DND-41 (cell line): Measurements from ENCODE around the gene C4BPB.

ENCODE experiments used
- EZH2 ChIP-seq: IDR thresholded peaks from 3 replicates; pipeline ENCODE4 v1.6.1; 2012; ENCODE audit warnings: borderline replicate concordance, low read depth, mild to moderate bottlenecking, moderate library complexity, low read length, inconsistent platforms; ENCODE audit not compliant: severe bottlenecking
- TF ChIP-seq, protein P1 (sequence below): IDR thresholded peaks from 2 replicates; pipeline ENCODE4 v1.5.1; 2012; ENCODE audit warnings: borderline replicate concordance, low read length, moderate library complexity, mild to moderate bottlenecking; ENCODE audit not compliant: poor library complexity, severe bottlenecking; ENCODE audit errors: extremely low read depth

DNA sequence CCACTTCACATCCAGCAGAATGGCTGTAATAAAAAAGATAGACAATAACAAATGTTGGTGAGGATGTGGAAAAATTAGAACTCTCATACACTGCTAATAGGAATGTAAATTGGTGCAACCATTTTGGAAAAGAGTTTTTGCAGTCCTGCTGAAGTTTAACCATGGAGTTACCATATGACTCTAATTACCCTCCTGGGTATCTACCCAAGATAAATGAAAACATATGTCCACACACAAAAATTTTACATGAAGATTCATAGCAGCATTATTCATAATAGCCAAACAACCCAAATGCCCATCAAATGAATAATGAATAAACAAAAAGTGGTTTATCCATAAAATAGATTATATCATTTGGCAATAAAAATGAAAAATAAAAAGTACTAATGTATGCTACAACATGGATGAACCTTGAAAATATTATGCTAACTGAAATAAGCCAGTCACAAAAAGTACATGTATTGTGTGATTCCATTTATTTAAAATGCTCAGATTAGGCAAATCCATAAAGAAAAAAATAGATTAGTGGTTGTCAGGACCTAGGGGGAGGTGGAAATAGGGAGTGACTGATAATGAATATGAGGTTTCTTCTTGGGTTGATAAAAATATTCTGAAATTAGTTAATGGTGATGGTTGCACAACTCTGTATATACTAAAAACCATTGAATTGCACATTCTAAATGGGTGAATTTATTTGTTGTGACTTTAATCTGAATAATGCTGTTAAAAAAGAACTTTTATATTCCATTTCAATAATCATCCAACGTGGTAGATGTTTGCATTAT, 41.8 kb downstream of the C4BPB start:
- TF ChIP-seq, protein P1, sequence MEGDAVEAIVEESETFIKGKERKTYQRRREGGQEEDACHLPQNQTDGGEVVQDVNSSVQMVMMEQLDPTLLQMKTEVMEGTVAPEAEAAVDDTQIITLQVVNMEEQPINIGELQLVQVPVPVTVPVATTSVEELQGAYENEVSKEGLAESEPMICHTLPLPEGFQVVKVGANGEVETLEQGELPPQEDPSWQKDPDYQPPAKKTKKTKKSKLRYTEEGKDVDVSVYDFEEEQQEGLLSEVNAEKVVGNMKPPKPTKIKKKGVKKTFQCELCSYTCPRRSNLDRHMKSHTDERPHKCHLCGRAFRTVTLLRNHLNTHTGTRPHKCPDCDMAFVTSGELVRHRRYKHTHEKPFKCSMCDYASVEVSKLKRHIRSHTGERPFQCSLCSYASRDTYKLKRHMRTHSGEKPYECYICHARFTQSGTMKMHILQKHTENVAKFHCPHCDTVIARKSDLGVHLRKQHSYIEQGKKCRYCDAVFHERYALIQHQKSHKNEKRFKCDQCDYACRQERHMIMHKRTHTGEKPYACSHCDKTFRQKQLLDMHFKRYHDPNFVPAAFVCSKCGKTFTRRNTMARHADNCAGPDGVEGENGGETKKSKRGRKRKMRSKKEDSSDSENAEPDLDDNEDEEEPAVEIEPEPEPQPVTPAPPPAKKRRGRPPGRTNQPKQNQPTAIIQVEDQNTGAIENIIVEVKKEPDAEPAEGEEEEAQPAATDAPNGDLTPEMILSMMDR: no peak
- TF ChIP-seq EZH2: no peak
